ENCODE results near the gene YBX2. TPM values are rescaled to one million over a fixed set of nuclear protein-coding genes. Genes with fewer than 3 reads are reported as not detected.
A peak's percentile ranks its signal among the peaks of the same experiment; 100 is the strongest.
"Not testable (repeated sequence)": the region's sequence is repeated elsewhere in the genome, so short reads cannot be mapped to it uniquely, and the experiment has no call there.

Gene YBX2
- not detected for polyA plus RNA-seq

GRCh38 chr17:7294614-7295153, at the start of gene YBX2:
YBX2 (minus strand) TSS chr17:7294639; CDS start chr17:7294500, 139 bp downstream.
- Mint-ChIP-seq H3K9me3 (no peaks in the 10 kb centered on the region), H3K4me1 (peaks cover 21 to 26% of the 10 kb centered on the region in 2 donors), H3K4me3 (peak within 1 kb of the TSS; percentile 77 to 88 (median 81)), H3K27ac (peak within 1 kb of the TSS in 1 of 6 donors; percentile 20), H3K36me3 (peaks cover 0 to 4% (median 0%) of the 10 kb centered on the region in 3 donors), H3K27me3 (ENCODE audit: low read depth in 3 of 3) (peaks cover 8 to 22% (median 15%) of the 10 kb centered on the region in 3 donors)
- peak; percentile 67 to 68 (median 68) for DNase-seq

- DNase-seq: no peak
Observed at GRCh38 chr17:7343250-7343649, 48.8 kb upstream of the YBX2 start.

GRCh38 chr17:7341842-7342241, 47.4 kb upstream of the YBX2 start:
- peaks cover 0 to 1% (median 0%) of the 10 kb centered on the region in 3 donors for H3K27me3 Mint-ChIP-seq (ENCODE audit: low read depth in 3 of 3)
- H3K27ac Mint-ChIP-seq: peak overlapping the region in 1 of 6 donors; percentile 35
- H3K36me3 Mint-ChIP-seq: peaks cover 4 to 24% (median 12%) of the 10 kb centered on the region in 3 donors
- no peak for DNase-seq
- H3K4me1 Mint-ChIP-seq: peaks cover 23 to 28% of the 10 kb centered on the region in 2 donors
- no peaks in the 10 kb centered on the region for H3K9me3 Mint-ChIP-seq
- no peak overlapping the region for H3K4me3 Mint-ChIP-seq

More at GRCh38 chr17:7343250-7343649, 48.8 kb upstream of the YBX2 start:
- no peaks in the 10 kb centered on the region for H3K9me3 Mint-ChIP-seq
- peaks cover 11 to 15% of the 10 kb centered on the region in 2 donors for H3K4me1 Mint-ChIP-seq
- peak overlapping the region in 1 of 6 donors; percentile 48 for H3K27ac Mint-ChIP-seq
- peaks cover 4 to 28% (median 12%) of the 10 kb centered on the region in 3 donors for H3K36me3 Mint-ChIP-seq
- H3K27me3 Mint-ChIP-seq (ENCODE audit: low read depth in 3 of 3): no peaks in the 10 kb centered on the region
- H3K4me3 Mint-ChIP-seq: no peak overlapping the region

GRCh38 chr17:7340179-7340578, 45.7 kb upstream of the YBX2 start:
- H3K27ac Mint-ChIP-seq: peak overlapping the region in 2 of 6 donors; percentile 10 to 24
- peaks cover 36 to 43% of the 10 kb centered on the region in 2 donors for H3K4me1 Mint-ChIP-seq
- no peak for DNase-seq
- H3K27me3 Mint-ChIP-seq (ENCODE audit: low read depth in 3 of 3): peaks cover 0 to 4% (median 0%) of the 10 kb centered on the region in 3 donors
- H3K4me3 Mint-ChIP-seq: no peak overlapping the region
- H3K9me3 Mint-ChIP-seq: peaks cover 0 to 1% (median 0%) of the 10 kb centered on the region in 6 donors
- peaks cover 4 to 24% (median 12%) of the 10 kb centered on the region in 3 donors for H3K36me3 Mint-ChIP-seq

GRCh38 chr17:7337600-7337999, 43.2 kb upstream of the YBX2 start:
- not testable (repeated sequence) for DNase-seq; H3K27me3 Mint-ChIP-seq (ENCODE audit: low read depth in 3 of 3); H3K9me3 Mint-ChIP-seq
- H3K27ac Mint-ChIP-seq: peak overlapping the region; percentile 87 to 98 (median 96)
- peaks cover 44 to 46% of the 10 kb centered on the region in 2 donors for H3K4me1 Mint-ChIP-seq
- peaks cover 4 to 13% (median 12%) of the 10 kb centered on the region in 3 donors for H3K36me3 Mint-ChIP-seq
- H3K4me3 Mint-ChIP-seq: peak overlapping the region; percentile 85 to 95 (median 89)

GRCh38 chr17:7336240-7337175, 42.1 kb upstream of the YBX2 start, which contains the start of gene ACAP1:
ACAP1 (plus strand) TSS chr17:7336529; CDS start chr17:7336735, 206 bp downstream.
- H3K36me3 Mint-ChIP-seq: peaks cover 4 to 11% (median 11%) of the 10 kb centered on the region in 3 donors
- H3K27ac Mint-ChIP-seq: peak within 1 kb of the TSS; percentile 87 to 98 (median 96)
- DNase-seq: peak; percentile 54 to 66 (median 64)
- H3K4me1 Mint-ChIP-seq: peaks cover 42 to 45% of the 10 kb centered on the region in 2 donors
- H3K9me3 Mint-ChIP-seq: peaks cover 0 to 1% (median 0%) of the 10 kb centered on the region in 6 donors
- H3K4me3 Mint-ChIP-seq: peak within 1 kb of the TSS; percentile 85 to 95 (median 89)
- peaks cover 0 to 4% (median 0%) of the 10 kb centered on the region in 3 donors for H3K27me3 Mint-ChIP-seq (ENCODE audit: low read depth in 3 of 3)

- H3K36me3 Mint-ChIP-seq; DNase-seq; H3K27me3 Mint-ChIP-seq (ENCODE audit: low read depth in 3 of 3); H3K9me3 Mint-ChIP-seq: not testable (repeated sequence)
- peaks cover 40 to 44% of the 10 kb centered on the region in 2 donors for H3K4me1 Mint-ChIP-seq
- H3K27ac Mint-ChIP-seq: peak overlapping the region; percentile 87 to 98 (median 96)
- peak overlapping the region; percentile 85 to 95 (median 89) for H3K4me3 Mint-ChIP-seq
Observed at GRCh38 chr17:7335765-7336164, 41.3 kb upstream of the YBX2 start.

GRCh38 chr17:7334938-7335538, 40.6 kb upstream of the YBX2 start:
- H3K4me3 Mint-ChIP-seq: peak overlapping the region; percentile 85 to 95 (median 89)
- no peak for DNase-seq
- H3K27me3 Mint-ChIP-seq (ENCODE audit: low read depth in 3 of 3): peaks cover 0 to 4% (median under 1%) of the 10 kb centered on the region in 3 donors
- peaks cover 40 to 44% of the 10 kb centered on the region in 2 donors for H3K4me1 Mint-ChIP-seq
- peaks cover 0 to 1% (median 0%) of the 10 kb centered on the region in 6 donors for H3K9me3 Mint-ChIP-seq
- H3K36me3 Mint-ChIP-seq: peaks cover 4 to 6% (median 5%) of the 10 kb centered on the region in 3 donors
- peak overlapping the region; percentile 87 to 98 (median 96) for H3K27ac Mint-ChIP-seq

- peak overlapping the region in 2 of 5 donors; percentile 17 to 54 for H3K4me3 Mint-ChIP-seq
- not testable (repeated sequence) for H3K36me3 Mint-ChIP-seq, DNase-seq
Observed at GRCh38 chr17:7332600-7333069, 38.2 kb upstream of the YBX2 start.

GRCh38 chr17:7332111-7332510, 37.7 kb upstream of the YBX2 start:
- Mint-ChIP-seq H3K27me3 (ENCODE audit: low read depth in 3 of 3) (peaks cover 9 to 16% (median 13%) of the 10 kb centered on the region in 3 donors), H3K27ac (peak overlapping the region in 2 of 6 donors; percentile 19 to 28), H3K9me3 (peaks cover 0 to 1% (median 0%) of the 10 kb centered on the region in 6 donors), H3K4me1 (peaks cover 42 to 49% of the 10 kb centered on the region in 2 donors), H3K4me3 (peak overlapping the region in 3 of 5 donors; percentile 17 to 54 (median 30)), H3K36me3 (no peaks in the 10 kb centered on the region)
- no peak for DNase-seq

More at GRCh38 chr17:7332600-7333069, 38.2 kb upstream of the YBX2 start:
- Mint-ChIP-seq H3K27me3 (ENCODE audit: low read depth in 3 of 3) (peaks cover 9 to 16% (median 13%) of the 10 kb centered on the region in 3 donors), H3K27ac (peak overlapping the region in 3 of 6 donors; percentile 28 to 58 (median 40)), H3K4me1 (peaks cover 47 to 53% of the 10 kb centered on the region in 2 donors)
- not testable (repeated sequence) for H3K9me3 Mint-ChIP-seq

GRCh38 chr17:7330638-7331015, 36.2 kb upstream of the YBX2 start:
- Mint-ChIP-seq H3K4me1 (peaks cover 29 to 38% of the 10 kb centered on the region in 2 donors), H3K9me3 (peaks cover 0 to 1% (median 0%) of the 10 kb centered on the region in 6 donors), H3K27ac (peak overlapping the region in 2 of 6 donors; percentile 40 to 94), H3K36me3 (no peaks in the 10 kb centered on the region), H3K27me3 (ENCODE audit: low read depth in 3 of 3) (peaks cover 9 to 17% (median 13%) of the 10 kb centered on the region in 3 donors), H3K4me3 (peak overlapping the region in 4 of 5 donors; percentile 26 to 99 (median 98))
- DNase-seq: no peak

GRCh38 chr17:7329997-7330637, 35.7 kb upstream of the YBX2 start:
- Mint-ChIP-seq H3K36me3 (no peaks in the 10 kb centered on the region), H3K4me3 (peak overlapping the region; percentile 91 to 99 (median 97)), H3K4me1 (peaks cover 24 to 33% of the 10 kb centered on the region in 2 donors), H3K27ac (peak overlapping the region; percentile 94 to 98 (median 96)), H3K27me3 (ENCODE audit: low read depth in 3 of 3) (peaks cover 9 to 14% (median 13%) of the 10 kb centered on the region in 3 donors), H3K9me3 (no peaks in the 10 kb centered on the region)
- peak; percentile 80 to 82 (median 81) for DNase-seq

All from immature natural killer cell (primary cell).